GM19238 (cell line): ENCODE data around the gene STRADA.

Experiments
- DNase-seq: peaks from one replicate; pipeline ENCODE4 v3.0.0; 2011; ENCODE audit warnings: low spot score; ENCODE audit not compliant: insufficient read length

The STRADA gene

GRCh38 chr17:63701868-63702720 is 39.5 kb downstream of the STRADA start:
- DNase-seq: peak; percentile 61

GRCh38 chr17:63701456-63701820 is 40.2 kb downstream of the STRADA start:
- DNase-seq: no peak

- peak; percentile 63 for DNase-seq
Measured at GRCh38 chr17:63700528-63701455, 40.8 kb downstream of the STRADA start.

GRCh38 chr17:63699638-63700527 is 41.7 kb downstream of the STRADA start, which contains the start of gene LIMD2:
Gene LIMD2 (minus strand): TSS chr17:63700125. CDS start chr17:63699298, 827 bp downstream.
- DNase-seq: peak; percentile 75

- DNase-seq: peak; percentile 76
Measured at GRCh38 chr17:63698886-63699637, 42.5 kb downstream of the STRADA start.

- no peak for DNase-seq
Measured at GRCh38 chr17:63698381-63698885, 43.2 kb downstream of the STRADA start.

GRCh38 chr17:63697341-63698286 is 44.0 kb downstream of the STRADA start:
- DNase-seq: peak; percentile 67

GRCh38 chr17:63696381-63696961 is 45.1 kb downstream of the STRADA start:
- DNase-seq: no peak

GRCh38 chr17:63695889-63696288 is 45.7 kb downstream of the STRADA start:
- DNase-seq: no peak

GRCh38 chr17:63694950-63695773 is 46.4 kb downstream of the STRADA start:
- no peak for DNase-seq

- DNase-seq: no peak
Measured at GRCh38 chr17:63694229-63694949, 47.2 kb downstream of the STRADA start.

GRCh38 chr17:63693411-63694113 is 48.0 kb downstream of the STRADA start:
- DNase-seq: no peak

GRCh38 chr17:63692195-63692816 is 49.3 kb downstream of the STRADA start:
- no peak for DNase-seq

GRCh38 chr17:63689479-63689878 is 52.1 kb downstream of the STRADA start:
- DNase-seq: no peak

GRCh38 chr17:63688396-63689020 is 53.1 kb downstream of the STRADA start:
- no peak for DNase-seq
